Measurements from ENCODE around the gene ASF1A. TPM values are rescaled to one million over a fixed set of nuclear protein-coding genes. Genes with fewer than 3 reads are reported as not detected.

ASF1A gene
- total and polyA plus RNA-seq, 7 donors: 5.3 to 22.1 (median 10.8) TPM

GRCh38 chr6:118930680-118931079 lies 36.7 kb downstream of the ASF1A start:
- Histone ChIP-seq H3K27ac (no peak overlapping the region), H3K4me3 (no peak overlapping the region), H3K27me3 (ENCODE audit: insufficient read depth in 3 of 3, low read length in 2 of 3) (no peaks in the 10 kb centered on the region), H3K36me3 (ENCODE audit: insufficient read depth in 1 of 2, low read depth in 1 of 2) (peaks cover 0 to 64% of the 10 kb centered on the region in 2 donors), H3K4me1 (peaks cover 13% of the 10 kb centered on the region), H3K9me3 (no peaks in the 10 kb centered on the region)
- TF ChIP-seq CTCF (IDR thresholded peaks at IDR 0.05): no peak
- intact Hi-C loops (cut with DNase I): loop anchor here in 1 of 2 donors (5.0 kb wide), 1 partner anchor 33 kb away; no protein-coding TSS in a partner anchor
- 98 to 99% (median 99%) methylated on average over 3 of the region's 3 CpGs for WGBS, 3 donors
- no peak for ATAC-seq
- DNase-seq: no peak

GRCh38 chr6:118931436-118931835 lies 37.5 kb downstream of the ASF1A start:
- intact Hi-C loops (cut with DNase I): loop anchor here in 1 of 2 donors (5.0 kb wide), 1 partner anchor 34 kb away; no protein-coding TSS in a partner anchor
- TF ChIP-seq CTCF (IDR thresholded peaks at IDR 0.05): no peak
- Histone ChIP-seq H3K4me1 (peaks cover 13% of the 10 kb centered on the region), H3K27me3 (ENCODE audit: insufficient read depth in 3 of 3, low read length in 2 of 3) (no peaks in the 10 kb centered on the region), H3K27ac (no peak overlapping the region), H3K4me3 (no peak overlapping the region), H3K9me3 (no peaks in the 10 kb centered on the region), H3K36me3 (ENCODE audit: insufficient read depth in 1 of 2, low read depth in 1 of 2) (peaks cover 0 to 58% of the 10 kb centered on the region in 2 donors)
- 96 to 97% (median 96%) methylated on average over 5 of the region's 5 CpGs for WGBS, 3 donors
- DNase-seq (no peak), ATAC-seq (no peak)

GRCh38 chr6:118932421-118932820 lies 38.5 kb downstream of the ASF1A start:
- Histone ChIP-seq H3K4me3 (no peak overlapping the region), H3K27ac (no peak overlapping the region), H3K4me1 (peaks cover 13% of the 10 kb centered on the region), H3K36me3 (ENCODE audit: insufficient read depth in 1 of 2, low read depth in 1 of 2) (peaks cover 0 to 48% of the 10 kb centered on the region in 2 donors), H3K27me3 (ENCODE audit: insufficient read depth in 3 of 3, low read length in 2 of 3) (no peaks in the 10 kb centered on the region), H3K9me3 (no peaks in the 10 kb centered on the region)
- intact Hi-C loops (cut with DNase I): loop anchor here in 1 of 2 donors (5.0 kb wide), 1 partner anchor 35 kb away; no protein-coding TSS in a partner anchor
- 82 to 85% (median 83%) methylated on average over 2 of the region's 2 CpGs for WGBS, 3 donors
- no peak for ATAC-seq
- TF ChIP-seq CTCF (IDR thresholded peaks at IDR 0.05): no peak
- no peak for DNase-seq

GRCh38 chr6:118933855-118934460 lies 40.0 kb downstream of the ASF1A start:
- intact Hi-C loops (cut with DNase I): loop anchor here (2.0 to 5.0 kb wide), 2 partner anchors 37 to 39 kb away; partner anchors contain the start of gene ASF1A (in 1 of the 2)
- H3K9me3 ChIP-seq: no peaks in the 10 kb centered on the region
- no peak for TF ChIP-seq CTCF (IDR thresholded peaks at IDR 0.05)
- WGBS, 3 donors: 21 to 25% (median 21%) methylated on average over 8 of the region's 8 CpGs
- H3K4me3 ChIP-seq: peak overlapping the region; percentile 77
- DNase-seq (no peak), ATAC-seq (no peak)
- no peaks in the 10 kb centered on the region for H3K27me3 ChIP-seq (ENCODE audit: insufficient read depth in 3 of 3, low read length in 2 of 3)
- H3K36me3 ChIP-seq (ENCODE audit: insufficient read depth in 1 of 2, low read depth in 1 of 2): peaks cover 0 to 34% of the 10 kb centered on the region in 2 donors
- peak overlapping the region; percentile 90 for H3K27ac ChIP-seq
- H3K4me1 ChIP-seq: peaks cover 13% of the 10 kb centered on the region

All from psoas muscle (tissue), 8 donors.